ENCODE results near the gene HSBP1.

HSBP1 gene

GRCh38 chr16:83862661-83863060, 54.9 kb downstream of the HSBP1 start:
- no peak for DNase-seq
- H3K4me3 Mint-ChIP-seq = no peak overlapping the region
- no peaks in the 10 kb centered on the region for H3K36me3 Mint-ChIP-seq (ENCODE audit: low read depth)
- H3K9me3 Mint-ChIP-seq = peaks cover 4% of the 10 kb centered on the region
- no peak overlapping the region for H3K27ac Mint-ChIP-seq
- peaks cover 18% of the 10 kb centered on the region for H3K27me3 Mint-ChIP-seq
- no peaks in the 10 kb centered on the region for H3K4me1 Mint-ChIP-seq (ENCODE audit: low read depth)

- Mint-ChIP-seq H3K4me1 (ENCODE audit: low read depth) (no peaks in the 10 kb centered on the region), H3K9me3 (peaks cover 4% of the 10 kb centered on the region), H3K27ac (no peak overlapping the region), H3K36me3 (ENCODE audit: low read depth) (no peaks in the 10 kb centered on the region), H3K27me3 (peaks cover 26% of the 10 kb centered on the region), H3K4me3 (no peak overlapping the region)
- DNase-seq = no peak
Measured at GRCh38 chr16:83863682-83864081, 55.9 kb downstream of the HSBP1 start.

Data from activated T-cell treated with anti-CD3 and anti-CD28 coated beads, Interleukin-2, amount 50 U/mL, for 24 hours (primary cell).